Activated CD8-positive, alpha-beta T cell treated with anti-CD3 and anti-CD28 coated beads for 36 hours (primary cell): ENCODE data around the gene NR2F6. TPM values are rescaled to one million over a fixed set of nuclear protein-coding genes. Genes with fewer than 3 reads are reported as not detected.

Experiments used
- ATAC-seq: fragments of 200-7000 bp; cut with Tn5 transposase; one replicate; pipeline ENCODE4 v1.10.0; 2021; ENCODE audit warnings: mild to moderate bottlenecking, moderate library complexity
- CTCF ChIA-PET: fragments of 350-600 bp; sonication (Branson Sonifier 250); formaldehyde crosslinking; loops from one replicate; lab custom pipeline; 2021; ENCODE audit warnings: antibody characterized with exemption; lab: Charles Lee
- POLR2A ChIA-PET: fragments of 350-600 bp; sonication (Branson Sonifier 250); formaldehyde crosslinking; loops from one replicate; lab custom pipeline; 2021; ENCODE audit warnings: antibody characterized with exemption; lab: Charles Lee
- DNase-seq: peaks from one replicate; pipeline ENCODE4 v3.0.0-alpha.2; 2020
- H3K27ac Mint-ChIP-seq: one replicate; pipeline ENCODE4 v1.8.0; 2021; ENCODE audit warnings: mild to moderate bottlenecking, mixed read lengths
- H3K27me3 Mint-ChIP-seq: one replicate; pipeline ENCODE4 v1.8.0; 2021; ENCODE audit warnings: mixed read lengths
- H3K36me3 Mint-ChIP-seq: one replicate; pipeline ENCODE4 v1.8.0; 2021; ENCODE audit warnings: low read depth, mixed read lengths
- H3K4me1 Mint-ChIP-seq: one replicate; pipeline ENCODE4 v1.8.0; 2021; ENCODE audit warnings: low read depth, mixed read lengths
- H3K4me3 Mint-ChIP-seq: one replicate; pipeline ENCODE4 v1.8.0; 2021; ENCODE audit warnings: mild to moderate bottlenecking, moderate library complexity, mixed read lengths
- H3K9me3 Mint-ChIP-seq: one replicate; pipeline ENCODE4 v1.8.0; 2021; ENCODE audit warnings: mixed read lengths
- intact Hi-C: fragments of 100-400 bp; cut with micrococcal nuclease; formaldehyde crosslinking; loops from one replicate; pipeline ENCODE4 v1.10.0; 2022
- total RNA-seq, 2 experiments: library from RNA; stranded (reverse); gene quantifications; one replicate each; pipeline ENCODE4 v1.2.3, GENCODE V29; 2021
- TF ChIP-seq, protein P1 (sequence below): fragments of 200-600 bp; IDR thresholded peaks from one replicate; pipeline ENCODE4 v1.8.0; 2022; ENCODE audit warnings: antibody characterized with exemption, mild to moderate bottlenecking

The NR2F6 gene
- total RNA-seq, 2 experiments from 2014 or later, result 7.0 TPM

DNA sequence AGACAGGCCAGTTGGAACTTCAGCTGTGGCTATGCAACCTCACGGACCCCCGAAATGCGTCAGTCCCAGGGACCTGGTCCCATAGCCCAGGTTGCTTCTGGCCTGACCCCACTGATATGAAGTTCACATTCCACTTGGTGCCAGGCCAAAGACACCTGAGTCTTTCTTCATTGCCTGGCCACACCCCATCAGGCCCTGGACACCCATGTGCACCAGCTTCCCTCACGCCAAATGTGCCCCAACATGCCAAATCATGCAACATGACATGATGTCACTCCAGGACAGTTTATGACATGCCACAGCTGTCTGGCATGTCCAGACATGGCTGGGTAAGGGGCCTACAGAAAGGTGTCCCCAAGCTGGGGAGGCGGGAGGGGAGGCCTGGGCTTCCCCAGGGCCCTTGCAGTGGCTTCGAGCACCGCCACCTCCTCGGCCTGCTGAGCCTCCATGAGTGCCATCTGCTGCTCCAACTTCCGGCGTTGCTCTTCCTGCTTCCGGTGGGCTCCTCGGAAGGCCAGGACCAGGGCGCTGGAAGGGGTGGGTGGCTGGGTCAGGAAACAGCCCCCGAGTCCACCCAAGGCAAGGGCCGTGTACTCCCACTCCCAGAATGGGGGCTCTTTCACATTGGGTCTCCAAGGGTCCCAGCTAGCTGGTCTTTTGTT is 4.3 kb upstream of the NR2F6 start:
- no peaks in the 10 kb centered on the region for H3K36me3 Mint-ChIP-seq
- H3K4me3 Mint-ChIP-seq, result no peak overlapping the region
- H3K27me3 Mint-ChIP-seq, result peaks cover 7% of the 10 kb centered on the region
- intact Hi-C loops, result no loop called here
- DNase-seq (no peak), ATAC-seq (no peak)
- ChIA-PET POLR2A (no interaction called here), CTCF (interaction anchor here (0.9 to 2.6 kb wide), 3 partner anchors 11 to 14 kb away, joined by 3 to 17 read pairs (median 7); no protein-coding TSS in a partner anchor)
- no peaks in the 10 kb centered on the region for H3K9me3 Mint-ChIP-seq
- H3K4me1 Mint-ChIP-seq, result peaks cover 9% of the 10 kb centered on the region
- H3K27ac Mint-ChIP-seq, result no peak overlapping the region
- TF ChIP-seq, protein P1, sequence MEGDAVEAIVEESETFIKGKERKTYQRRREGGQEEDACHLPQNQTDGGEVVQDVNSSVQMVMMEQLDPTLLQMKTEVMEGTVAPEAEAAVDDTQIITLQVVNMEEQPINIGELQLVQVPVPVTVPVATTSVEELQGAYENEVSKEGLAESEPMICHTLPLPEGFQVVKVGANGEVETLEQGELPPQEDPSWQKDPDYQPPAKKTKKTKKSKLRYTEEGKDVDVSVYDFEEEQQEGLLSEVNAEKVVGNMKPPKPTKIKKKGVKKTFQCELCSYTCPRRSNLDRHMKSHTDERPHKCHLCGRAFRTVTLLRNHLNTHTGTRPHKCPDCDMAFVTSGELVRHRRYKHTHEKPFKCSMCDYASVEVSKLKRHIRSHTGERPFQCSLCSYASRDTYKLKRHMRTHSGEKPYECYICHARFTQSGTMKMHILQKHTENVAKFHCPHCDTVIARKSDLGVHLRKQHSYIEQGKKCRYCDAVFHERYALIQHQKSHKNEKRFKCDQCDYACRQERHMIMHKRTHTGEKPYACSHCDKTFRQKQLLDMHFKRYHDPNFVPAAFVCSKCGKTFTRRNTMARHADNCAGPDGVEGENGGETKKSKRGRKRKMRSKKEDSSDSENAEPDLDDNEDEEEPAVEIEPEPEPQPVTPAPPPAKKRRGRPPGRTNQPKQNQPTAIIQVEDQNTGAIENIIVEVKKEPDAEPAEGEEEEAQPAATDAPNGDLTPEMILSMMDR, result no peak

DNA sequence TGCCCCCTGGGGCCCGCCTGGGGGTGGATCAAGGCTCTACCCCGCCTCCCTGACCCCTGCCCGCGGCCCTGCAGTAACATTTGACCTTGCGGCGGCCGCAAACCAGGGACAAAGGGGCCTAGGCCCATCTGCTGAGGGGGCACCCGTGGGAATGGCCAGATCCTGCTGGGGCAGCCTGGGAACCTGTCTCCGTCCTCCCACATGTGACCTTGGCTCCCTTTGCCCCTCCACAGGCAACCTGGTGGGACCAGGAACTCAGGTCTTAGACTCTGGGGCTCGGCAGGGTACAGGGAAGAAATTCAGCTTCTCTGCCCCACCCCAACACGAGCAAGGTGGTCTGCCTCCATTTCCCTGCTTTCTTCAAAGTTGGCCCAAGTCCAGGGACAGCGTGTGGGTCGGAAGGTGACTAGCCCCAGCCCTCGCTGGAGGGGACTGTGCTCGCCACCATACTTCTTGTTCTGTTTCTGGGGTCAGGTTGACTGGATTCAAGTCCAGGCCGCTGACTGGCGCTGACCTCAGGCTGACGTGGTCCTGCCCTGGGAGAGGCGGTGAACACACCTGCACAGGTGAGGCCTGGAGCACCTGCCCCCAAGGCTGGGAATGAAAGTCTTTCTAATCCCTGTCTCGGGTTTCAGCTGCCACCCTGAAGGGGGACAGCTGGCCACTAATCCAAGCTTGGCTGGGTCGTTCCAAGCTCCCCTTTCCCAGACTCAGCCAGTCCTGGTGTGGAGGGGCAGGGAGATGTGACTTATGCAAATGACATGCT is 2.5 kb upstream of the NR2F6 start:
- Mint-ChIP-seq H3K4me3 (no peak overlapping the region), H3K36me3 (no peaks in the 10 kb centered on the region), H3K27me3 (peaks cover 7% of the 10 kb centered on the region), H3K9me3 (no peaks in the 10 kb centered on the region), H3K4me1 (peaks cover 9% of the 10 kb centered on the region), H3K27ac (no peak overlapping the region)
- intact Hi-C loops, result no loop called here
- ChIA-PET POLR2A (interaction anchor here (0.9 kb wide), 1 partner anchor 43 kb away, joined by 3 read pairs; no protein-coding TSS in a partner anchor), CTCF (interaction anchor here (2.6 kb wide), 1 partner anchor 12 kb away, joined by 17 read pairs; no protein-coding TSS in a partner anchor)
- no peak for DNase-seq
- TF ChIP-seq, protein P1, result no peak
- ATAC-seq, result no peak

DNA sequence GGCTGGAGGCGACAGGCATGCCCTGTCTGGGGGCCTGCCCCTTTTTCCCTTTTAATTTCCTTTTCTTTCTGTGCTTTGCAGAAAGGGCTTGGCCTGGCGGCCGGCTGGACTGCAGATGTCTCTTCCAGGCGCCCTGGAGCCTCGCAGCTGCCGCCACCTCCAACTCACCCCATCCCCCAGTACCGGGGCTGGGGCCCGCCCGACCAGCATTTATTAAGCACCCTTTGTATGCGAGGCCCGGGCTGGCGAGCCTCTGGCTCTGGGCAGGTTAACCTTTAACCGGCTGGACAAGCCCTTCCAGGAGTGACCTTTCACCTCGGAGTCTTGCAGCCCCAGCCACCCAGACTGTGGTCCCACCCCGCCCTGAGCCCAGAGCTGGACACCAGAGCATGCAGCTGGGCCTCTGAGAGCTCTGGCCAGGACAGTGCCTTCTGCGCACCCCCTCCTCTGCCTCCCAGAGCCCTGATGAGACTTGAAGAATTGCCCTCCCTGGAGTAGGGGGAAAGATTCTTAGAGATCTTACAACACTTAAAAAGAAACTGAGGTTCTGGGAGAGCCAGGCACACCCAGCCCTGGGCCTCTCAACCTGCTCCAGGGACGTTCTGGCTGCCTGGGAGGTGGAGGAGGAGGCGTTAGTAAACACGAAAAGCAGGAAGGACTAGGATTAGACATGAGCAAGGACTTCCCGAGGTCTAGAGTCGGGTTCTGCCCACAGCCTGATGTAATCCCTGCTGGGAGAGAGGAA is 1.1 kb upstream of the NR2F6 start:
- Mint-ChIP-seq H3K9me3 (no peaks in the 10 kb centered on the region), H3K27me3 (peaks cover 7% of the 10 kb centered on the region), H3K4me3 (peak overlapping the region; percentile 79), H3K4me1 (peaks cover 9% of the 10 kb centered on the region), H3K36me3 (no peaks in the 10 kb centered on the region), H3K27ac (peak overlapping the region; percentile 47)
- TF ChIP-seq, protein P1, result no peak
- intact Hi-C loops, result no loop called here
- ATAC-seq (no peak), DNase-seq (no peak)
- ChIA-PET POLR2A (interaction anchor here (1.0 kb wide), 1 partner anchor 11 kb away, joined by 4 read pairs; no protein-coding TSS in a partner anchor), CTCF (no interaction called here)

DNA sequence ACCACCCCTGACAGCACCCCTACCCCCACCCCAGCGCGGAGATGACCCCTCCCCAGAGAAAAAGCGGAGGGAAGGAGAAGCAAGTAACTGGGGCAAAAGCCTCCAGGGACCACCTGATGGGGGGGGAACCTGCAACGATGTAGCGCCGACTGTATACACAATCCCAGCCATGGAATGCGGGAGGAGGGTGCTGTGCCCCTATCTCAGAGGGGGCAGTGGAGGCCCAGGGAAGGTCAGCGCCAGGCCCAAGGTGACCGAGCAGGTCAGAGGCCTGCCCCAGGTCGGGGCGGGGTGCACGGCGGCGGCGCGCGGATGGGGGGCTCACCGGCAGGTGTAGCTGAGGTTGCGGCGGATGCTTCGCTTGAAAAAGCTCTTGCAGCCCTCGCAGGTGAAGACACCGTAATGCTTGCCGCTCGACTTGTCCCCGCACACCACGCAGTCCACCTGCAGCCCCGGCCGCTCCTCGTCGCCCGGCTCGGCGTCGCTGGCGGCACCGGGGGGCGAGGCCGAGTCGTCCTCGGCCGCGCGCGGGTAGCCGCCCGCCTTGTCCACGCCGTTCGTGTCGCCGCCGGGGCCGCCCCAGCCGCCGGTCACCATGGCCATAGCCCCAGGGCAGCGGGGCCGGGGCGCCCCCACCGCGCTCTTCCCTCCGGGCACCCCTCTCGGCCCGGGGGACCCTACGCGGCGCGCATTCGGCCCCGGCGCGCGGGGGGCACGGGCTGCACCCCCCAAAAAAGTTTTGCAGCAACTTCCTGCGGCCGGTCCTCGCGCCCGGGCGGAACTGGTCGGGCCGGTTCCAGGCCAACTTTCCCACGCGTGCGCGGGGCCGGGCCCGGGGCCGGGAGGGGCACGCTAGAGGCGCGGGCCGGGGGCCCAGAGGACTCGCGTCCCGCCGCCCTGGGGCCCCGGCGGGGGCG is 843 bp downstream of the NR2F6 start:
- H3K27ac Mint-ChIP-seq, result no peak overlapping the region
- H3K36me3 Mint-ChIP-seq, result no peaks in the 10 kb centered on the region
- ChIA-PET POLR2A (interaction anchor here (1.6 kb wide), 1 partner anchor 9 kb away, joined by 5 read pairs; no protein-coding TSS in a partner anchor), CTCF (interaction anchor here (2.0 kb wide), 1 partner anchor 9 kb away, joined by 9 read pairs; no protein-coding TSS in a partner anchor)
- H3K9me3 Mint-ChIP-seq, result no peaks in the 10 kb centered on the region
- H3K4me1 Mint-ChIP-seq, result peaks cover 9% of the 10 kb centered on the region
- TF ChIP-seq, protein P1, result no peak
- ATAC-seq, result no peak
- DNase-seq, result no peak
- peaks cover 7% of the 10 kb centered on the region for H3K27me3 Mint-ChIP-seq
- H3K4me3 Mint-ChIP-seq, result peak overlapping the region; percentile 52
- intact Hi-C loops, result no loop called here
